Hepatocyte (in vitro differentiated cells): ENCODE data around the gene SLC44A1.

Experiments
- CTCF ChIP-seq: fragments of 200-600 bp; sonication (generic); IDR thresholded peaks from 2 replicates; pipeline ENCODE4 v1.5.1; 2016; ENCODE audit warnings: antibody characterized with exemption, mild to moderate bottlenecking; ENCODE audit not compliant: poor library complexity
- EZH2 ChIP-seq: fragments of 200-600 bp; sonication (generic); IDR thresholded peaks from 2 replicates; pipeline ENCODE4 v1.6.1; 2016; ENCODE audit warnings: antibody characterized with exemption, mild to moderate bottlenecking, borderline replicate concordance

GRCh38 chr9:105218673-105219072 lies 25.8 kb upstream of the SLC44A1 start:
- TF ChIP-seq EZH2 (no peak), CTCF (no peak)
